GM21381 (cell line): ENCODE results near the gene EIF2AK3.
"Not testable (repeated sequence)": the region's sequence is repeated elsewhere in the genome, so short reads cannot be mapped to it uniquely, and the experiment has no call there.

ENCODE experiments used
- ATAC-seq: cut with Tn5 transposase; IDR thresholded peaks from one replicate; pipeline ENCODE4 v1.9.1; 2021; ENCODE audit warnings: mild to moderate bottlenecking, moderate library complexity; ENCODE audit not compliant: unreplicated experiment

The EIF2AK3 gene

GRCh38 chr2:88627055-88627855 lies at the start of gene EIF2AK3:
Gene EIF2AK3, minus strand, starts transcription at chr2:88627464. Its CDS starts 190 bp downstream, at chr2:88627274.
- ATAC-seq, result peak; percentile 80

- ATAC-seq, result no peak
Observed at GRCh38 chr2:88673363-88673762, 46.1 kb upstream of the EIF2AK3 start.

GRCh38 chr2:88671786-88672427 lies 44.6 kb upstream of the EIF2AK3 start:
- peak; percentile 55 for ATAC-seq

GRCh38 chr2:88669482-88670214 lies 42.4 kb upstream of the EIF2AK3 start:
- ATAC-seq, result peak; percentile 80

GRCh38 chr2:88668862-88669261 lies 41.6 kb upstream of the EIF2AK3 start:
- ATAC-seq, result no peak

- ATAC-seq, result no peak
Observed at GRCh38 chr2:88667219-88667618, 40.0 kb upstream of the EIF2AK3 start.

- no peak for ATAC-seq
Observed at GRCh38 chr2:88666576-88666975, 39.3 kb upstream of the EIF2AK3 start.

- ATAC-seq, result no peak
Observed at GRCh38 chr2:88660622-88661021, 33.4 kb upstream of the EIF2AK3 start.

- no peak for ATAC-seq
Observed at GRCh38 chr2:88659538-88659915, 32.3 kb upstream of the EIF2AK3 start.

- no peak for ATAC-seq
Observed at GRCh38 chr2:88658881-88659537, 31.7 kb upstream of the EIF2AK3 start.

- ATAC-seq, result no peak
Observed at GRCh38 chr2:88658326-88658725, 31.1 kb upstream of the EIF2AK3 start.

GRCh38 chr2:88657131-88657530 lies 29.9 kb upstream of the EIF2AK3 start:
- no peak for ATAC-seq

- ATAC-seq, result no peak
Observed at GRCh38 chr2:88656690-88657089, 29.4 kb upstream of the EIF2AK3 start.

- no peak for ATAC-seq
Observed at GRCh38 chr2:88654714-88655113, 27.4 kb upstream of the EIF2AK3 start.

- ATAC-seq, result no peak
Observed at GRCh38 chr2:88651646-88652045, 24.4 kb upstream of the EIF2AK3 start.

- ATAC-seq, result not testable (repeated sequence)
Observed at GRCh38 chr2:88645291-88645882, 18.1 kb upstream of the EIF2AK3 start.

- ATAC-seq, result no peak
Observed at GRCh38 chr2:88642278-88642677, 15.0 kb upstream of the EIF2AK3 start.

GRCh38 chr2:88641330-88641729 lies 14.1 kb upstream of the EIF2AK3 start:
- ATAC-seq, result no peak

GRCh38 chr2:88639865-88640264 lies 12.6 kb upstream of the EIF2AK3 start:
- ATAC-seq, result no peak

- no peak for ATAC-seq
Observed at GRCh38 chr2:88638743-88639142, 11.5 kb upstream of the EIF2AK3 start.

GRCh38 chr2:88638123-88638650 lies 10.9 kb upstream of the EIF2AK3 start:
- ATAC-seq, result no peak
